TTC549 (cell line): ENCODE data around the gene MLLT10.

Experiments
- FAIRE-seq: peaks from 2 replicates; lab custom pipeline; 2012; peaks lifted over from hg19 to GRCh38; lab: Jason Lieb, UNC

The MLLT10 gene

GRCh38 chr10:21744223-21744622, 210.2 kb downstream of the MLLT10 start:
- FAIRE-seq = no peak

GRCh38 chr10:21746118-21746517, 212.1 kb downstream of the MLLT10 start:
- FAIRE-seq = no peak

GRCh38 chr10:21747809-21748208, 213.8 kb downstream of the MLLT10 start:
- no peak for FAIRE-seq

GRCh38 chr10:21749788-21750187, 215.8 kb downstream of the MLLT10 start:
- FAIRE-seq = no peak

GRCh38 chr10:21750424-21750823, 216.4 kb downstream of the MLLT10 start:
- FAIRE-seq = no peak

- FAIRE-seq = no peak
Measured at GRCh38 chr10:21751341-21752310, 217.6 kb downstream of the MLLT10 start.

- FAIRE-seq = no peak
Measured at GRCh38 chr10:21753497-21754270, 219.7 kb downstream of the MLLT10 start.

GRCh38 chr10:21754410-21755011, 220.5 kb downstream of the MLLT10 start:
- no peak for FAIRE-seq

- FAIRE-seq = no peak
Measured at GRCh38 chr10:21756707-21757106, 222.7 kb downstream of the MLLT10 start.

GRCh38 chr10:21757185-21757901, 223.3 kb downstream of the MLLT10 start:
- FAIRE-seq = no peak

GRCh38 chr10:21758239-21758638, 224.2 kb downstream of the MLLT10 start:
- no peak for FAIRE-seq

GRCh38 chr10:21758696-21759095, 224.7 kb downstream of the MLLT10 start:
- FAIRE-seq = no peak

- FAIRE-seq = no peak
Measured at GRCh38 chr10:21759232-21759631, 225.2 kb downstream of the MLLT10 start.

GRCh38 chr10:21760332-21760731, 226.3 kb downstream of the MLLT10 start:
- FAIRE-seq = no peak

GRCh38 chr10:21764466-21765189, 230.6 kb downstream of the MLLT10 start:
- FAIRE-seq = no peak

- no peak for FAIRE-seq
Measured at GRCh38 chr10:21769041-21769440, 235.0 kb downstream of the MLLT10 start.

- FAIRE-seq = no peak
Measured at GRCh38 chr10:21771219-21771618, 237.2 kb downstream of the MLLT10 start.

GRCh38 chr10:21776883-21777282, 242.9 kb downstream of the MLLT10 start:
- no peak for FAIRE-seq

- no peak for FAIRE-seq
Measured at GRCh38 chr10:21791276-21791675, 257.2 kb downstream of the MLLT10 start.
